HEK293 (cell line): ENCODE data around the gene COX10.

ENCODE experiments used
- CTCF ChIA-PET: fragments of 350-600 bp; formaldehyde crosslinking; extraction: SDS; loops from one replicate; lab custom pipeline; 2021; ENCODE audit warnings: antibody characterized with exemption; lab: Yijun Ruan, JAX
- POLR2A ChIA-PET: fragments of 300-600 bp; formaldehyde crosslinking; extraction: SDS; loops from one replicate; lab custom pipeline; 2020; ENCODE audit warnings: antibody characterized with exemption, inconsistent platforms; lab: Yijun Ruan, JAX
- H3K27ac ChIP-seq: fragments of 200-500 bp; sonication (Bioruptor generic); 2 replicates; pipeline ENCODE4 v1.5.1; 2014; ENCODE audit warnings: low read depth, low read length, control low read depth, inconsistent platforms; ENCODE audit errors: extremely low read depth
- H3K36me3 ChIP-seq, 2 experiments: fragments of 200-500 bp in 1 of 2; sonication (Bioruptor generic) in 1 of 2; 1 replicate in 1 of 2; 2 replicates in 1 of 2; pipeline ENCODE4 v1.5.1; 2014 to 2017; ENCODE audit warnings: inconsistent platforms in 2 of 2, low read length in 2 of 2; ENCODE audit not compliant: control insufficient read depth in 2 of 2, insufficient read depth in 1 of 2
- H3K4me1 ChIP-seq: fragments of 200-500 bp; sonication (Bioruptor generic); 2 replicates; pipeline ENCODE4 v1.5.1; 2014; ENCODE audit warnings: mild to moderate bottlenecking, low read length, inconsistent platforms; ENCODE audit not compliant: control insufficient read depth, insufficient read depth
- H3K4me3 ChIP-seq: 2 replicates; pipeline ENCODE4 v1.5.1; 2011; ENCODE audit warnings: low read depth, mild to moderate bottlenecking, control low read depth, low read length, moderate library complexity
- H3K9me3 ChIP-seq: fragments of 200-500 bp; sonication (Bioruptor generic); 2 replicates; pipeline ENCODE4 v1.5.1; 2014; ENCODE audit warnings: low read depth, low read length, inconsistent platforms; ENCODE audit not compliant: control insufficient read depth, insufficient read depth
- FEZF1 ChIP-seq: fragments of 450-650 bp; formaldehyde crosslinking; IDR thresholded peaks from 2 replicates; pipeline ENCODE4 v1.5.1; 2016; ENCODE audit warnings: missing biosample characterization, missing genetic modification characterization
- GLI2 ChIP-seq: fragments of 450-650 bp; formaldehyde crosslinking; IDR thresholded peaks from 2 replicates; pipeline ENCODE4; 2017; ENCODE audit warnings: missing biosample characterization, missing genetic modification characterization, low read depth, borderline replicate concordance
- KLF16 ChIP-seq: fragments of 450-650 bp; formaldehyde crosslinking; IDR thresholded peaks from 2 replicates; pipeline ENCODE4 v1.5.1; 2017; ENCODE audit warnings: missing biosample characterization, missing genetic modification characterization
- OSR2 ChIP-seq: fragments of 450-650 bp; formaldehyde crosslinking; IDR thresholded peaks from 2 replicates; pipeline ENCODE4 v1.5.1; 2016; ENCODE audit warnings: missing biosample characterization, missing genetic modification characterization
- PRDM1 ChIP-seq: fragments of 450-650 bp; formaldehyde crosslinking; IDR thresholded peaks from 2 replicates; pipeline ENCODE4; 2016; ENCODE audit warnings: missing biosample characterization, missing genetic modification characterization
- TCF7L2 ChIP-seq: IDR thresholded peaks from 2 replicates; pipeline ENCODE4 v1.6.1; 2011; ENCODE audit warnings: low read depth, mild to moderate bottlenecking, inconsistent platforms, low read length, moderate library complexity, borderline replicate concordance
- ZNF23 ChIP-seq: fragments of 450-650 bp; formaldehyde crosslinking; IDR thresholded peaks from 2 replicates; pipeline ENCODE4 v1.5.1; 2016; ENCODE audit warnings: missing biosample characterization, missing genetic modification characterization, borderline replicate concordance
- ZNF248 ChIP-seq: fragments of 450-650 bp; formaldehyde crosslinking; IDR thresholded peaks from 2 replicates; pipeline ENCODE4 v1.5.1; 2017; ENCODE audit warnings: missing biosample characterization, missing genetic modification characterization
- ZNF274 ChIP-seq, 2 experiments: fragments of 200-500 bp in 1 of 2; fragments of 450-650 bp in 1 of 2; sonication (Bioruptor generic) in 1 of 2; formaldehyde crosslinking in 1 of 2; IDR thresholded peaks; 2 replicates each; pipeline versions ENCODE4 v1.5.1 to v1.6.1; 2014 to 2016; ENCODE audit warnings: borderline replicate concordance in 1 of 2, inconsistent platforms in 1 of 2, low read length in 1 of 2, missing biosample characterization in 1 of 2, missing genetic modification characterization in 1 of 2
- ZNF624 ChIP-seq: fragments of 450-650 bp; formaldehyde crosslinking; IDR thresholded peaks from 2 replicates; pipeline ENCODE4 v1.5.1; 2017; ENCODE audit warnings: missing biosample characterization, missing genetic modification characterization
- ZNF670 ChIP-seq: fragments of 450-650 bp; formaldehyde crosslinking; IDR thresholded peaks from 2 replicates; pipeline ENCODE4 v1.5.1; 2016; ENCODE audit warnings: missing biosample characterization, missing genetic modification characterization, low read depth
- ZNF785 ChIP-seq: fragments of 450-650 bp; formaldehyde crosslinking; IDR thresholded peaks from 2 replicates; pipeline ENCODE4 v1.5.1; 2016; ENCODE audit warnings: missing biosample characterization, missing genetic modification characterization
- ZNF843 ChIP-seq: fragments of 450-650 bp; formaldehyde crosslinking; IDR thresholded peaks from 2 replicates; pipeline ENCODE4 v1.5.1; 2016; ENCODE audit warnings: missing biosample characterization, missing genetic modification characterization
- TF ChIP-seq, protein P1 (sequence below): IDR thresholded peaks from 2 replicates; pipeline ENCODE4 v1.6.1; 2011; ENCODE audit warnings: mild to moderate bottlenecking, low read depth, low read length, borderline replicate concordance
- TF ChIP-seq, protein P2 (sequence below): fragments of 450-650 bp; formaldehyde crosslinking; IDR thresholded peaks from 2 replicates; pipeline ENCODE4 v1.5.1; 2017; ENCODE audit warnings: missing biosample characterization, missing genetic modification characterization
- TF ChIP-seq, protein P3 (sequence below): fragments of 450-650 bp; formaldehyde crosslinking; IDR thresholded peaks from 2 replicates; pipeline ENCODE4 v1.5.1; 2016; ENCODE audit warnings: missing biosample characterization, missing genetic modification characterization, borderline replicate concordance
- TF ChIP-seq, protein P4 (sequence below): fragments of 450-650 bp; formaldehyde crosslinking; IDR thresholded peaks from 2 replicates; pipeline ENCODE4 v1.5.1; 2017; ENCODE audit warnings: missing biosample characterization, missing genetic modification characterization
- TF ChIP-seq, protein P5 (sequence below): fragments of 450-650 bp; formaldehyde crosslinking; IDR thresholded peaks from 2 replicates; pipeline ENCODE4 v1.5.1; 2017; ENCODE audit warnings: missing biosample characterization, missing genetic modification characterization
- TF ChIP-seq, protein P6 (sequence below): fragments of 450-650 bp; formaldehyde crosslinking; IDR thresholded peaks from 2 replicates; pipeline ENCODE4 v1.5.1; 2016; ENCODE audit warnings: missing biosample characterization, missing genetic modification characterization
- TF ChIP-seq, protein P7 (sequence below): fragments of 450-650 bp; formaldehyde crosslinking; IDR thresholded peaks from 2 replicates; pipeline ENCODE4 v1.5.1; 2016; ENCODE audit warnings: missing biosample characterization, missing genetic modification characterization
- TF ChIP-seq, protein P8 (sequence below): fragments of 450-650 bp; formaldehyde crosslinking; IDR thresholded peaks from 2 replicates; pipeline ENCODE4 v1.5.1; 2016; ENCODE audit warnings: missing biosample characterization, missing genetic modification characterization

Gene COX10

DNA sequence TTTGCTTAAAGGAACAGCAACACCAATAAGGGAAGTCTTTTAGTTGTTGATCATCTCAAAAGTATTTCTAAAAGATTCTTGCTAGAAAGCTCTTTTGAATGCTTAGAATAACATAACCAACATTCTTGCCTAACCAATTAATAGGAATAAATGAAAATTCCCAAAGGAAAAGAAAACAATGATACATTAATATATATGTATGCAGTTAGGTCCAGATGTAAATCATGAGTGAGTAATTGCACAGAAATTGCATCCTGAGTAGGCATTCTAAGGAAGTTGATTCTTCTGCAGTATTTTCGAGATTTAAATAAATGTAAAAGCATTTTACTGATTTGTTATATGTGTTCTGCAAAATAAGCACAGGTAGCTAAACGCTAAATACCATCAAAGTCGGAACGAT, 22.1 kb downstream of the COX10 start (continued):
- TF ChIP-seq, protein P1, sequence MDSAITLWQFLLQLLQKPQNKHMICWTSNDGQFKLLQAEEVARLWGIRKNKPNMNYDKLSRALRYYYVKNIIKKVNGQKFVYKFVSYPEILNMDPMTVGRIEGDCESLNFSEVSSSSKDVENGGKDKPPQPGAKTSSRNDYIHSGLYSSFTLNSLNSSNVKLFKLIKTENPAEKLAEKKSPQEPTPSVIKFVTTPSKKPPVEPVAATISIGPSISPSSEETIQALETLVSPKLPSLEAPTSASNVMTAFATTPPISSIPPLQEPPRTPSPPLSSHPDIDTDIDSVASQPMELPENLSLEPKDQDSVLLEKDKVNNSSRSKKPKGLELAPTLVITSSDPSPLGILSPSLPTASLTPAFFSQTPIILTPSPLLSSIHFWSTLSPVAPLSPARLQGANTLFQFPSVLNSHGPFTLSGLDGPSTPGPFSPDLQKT, result no peak
- TF ChIP-seq ZNF248 (tag by site-specific recombination), result no peak
- TF ChIP-seq, protein P2, sequence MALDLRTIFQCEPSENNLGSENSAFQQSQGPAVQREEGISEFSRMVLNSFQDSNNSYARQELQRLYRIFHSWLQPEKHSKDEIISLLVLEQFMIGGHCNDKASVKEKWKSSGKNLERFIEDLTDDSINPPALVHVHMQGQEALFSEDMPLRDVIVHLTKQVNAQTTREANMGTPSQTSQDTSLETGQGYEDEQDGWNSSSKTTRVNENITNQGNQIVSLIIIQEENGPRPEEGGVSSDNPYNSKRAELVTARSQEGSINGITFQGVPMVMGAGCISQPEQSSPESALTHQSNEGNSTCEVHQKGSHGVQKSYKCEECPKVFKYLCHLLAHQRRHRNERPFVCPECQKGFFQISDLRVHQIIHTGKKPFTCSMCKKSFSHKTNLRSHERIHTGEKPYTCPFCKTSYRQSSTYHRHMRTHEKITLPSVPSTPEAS, result no peak
- TF ChIP-seq PRDM1 (tag by site-specific recombination), result no peak
- TF ChIP-seq, protein P3, sequence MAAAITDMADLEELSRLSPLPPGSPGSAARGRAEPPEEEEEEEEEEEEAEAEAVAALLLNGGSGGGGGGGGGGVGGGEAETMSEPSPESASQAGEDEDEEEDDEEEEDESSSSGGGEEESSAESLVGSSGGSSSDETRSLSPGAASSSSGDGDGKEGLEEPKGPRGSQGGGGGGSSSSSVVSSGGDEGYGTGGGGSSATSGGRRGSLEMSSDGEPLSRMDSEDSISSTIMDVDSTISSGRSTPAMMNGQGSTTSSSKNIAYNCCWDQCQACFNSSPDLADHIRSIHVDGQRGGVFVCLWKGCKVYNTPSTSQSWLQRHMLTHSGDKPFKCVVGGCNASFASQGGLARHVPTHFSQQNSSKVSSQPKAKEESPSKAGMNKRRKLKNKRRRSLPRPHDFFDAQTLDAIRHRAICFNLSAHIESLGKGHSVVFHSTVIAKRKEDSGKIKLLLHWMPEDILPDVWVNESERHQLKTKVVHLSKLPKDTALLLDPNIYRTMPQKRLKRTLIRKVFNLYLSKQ (tag by site-specific recombination), result no peak

DNA sequence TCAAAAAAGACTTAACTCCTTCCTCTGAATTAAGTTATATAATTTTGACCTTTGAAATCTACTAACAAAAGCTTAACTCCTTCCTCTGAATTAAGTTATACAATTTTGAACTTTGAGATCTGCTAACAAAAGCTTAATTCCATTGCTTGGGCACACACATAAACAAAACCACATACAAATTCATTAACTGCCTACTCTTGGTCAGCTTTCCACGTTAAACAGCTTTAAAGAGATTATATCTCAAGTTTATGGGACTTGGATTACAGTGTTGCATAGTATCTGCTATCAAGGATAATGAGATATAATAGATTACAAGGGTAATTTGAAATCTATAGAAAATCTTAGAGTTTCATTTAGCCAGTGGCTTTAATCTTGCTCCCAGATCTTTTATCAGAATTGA, 23.5 kb downstream of the COX10 start:
- CTCF ChIA-PET, result interaction anchor here (0.7 kb wide), 1 partner anchor 122 kb away, joined by 3 read pairs; no protein-coding TSS in a partner anchor

More for the DNA sequence above, 23.5 kb downstream of the COX10 start:
- no peaks in the 10 kb centered on the region for H3K36me3 ChIP-seq
- H3K27ac ChIP-seq, result no peak overlapping the region
- peaks cover 18% of the 10 kb centered on the region for H3K4me1 ChIP-seq
- POLR2A ChIA-PET, result no interaction called here
- H3K4me3 ChIP-seq, result no peak overlapping the region
- H3K9me3 ChIP-seq, result no peaks in the 10 kb centered on the region
- TF ChIP-seq ZNF23 (tag by site-specific recombination), result no peak
- TF ChIP-seq, protein P4, sequence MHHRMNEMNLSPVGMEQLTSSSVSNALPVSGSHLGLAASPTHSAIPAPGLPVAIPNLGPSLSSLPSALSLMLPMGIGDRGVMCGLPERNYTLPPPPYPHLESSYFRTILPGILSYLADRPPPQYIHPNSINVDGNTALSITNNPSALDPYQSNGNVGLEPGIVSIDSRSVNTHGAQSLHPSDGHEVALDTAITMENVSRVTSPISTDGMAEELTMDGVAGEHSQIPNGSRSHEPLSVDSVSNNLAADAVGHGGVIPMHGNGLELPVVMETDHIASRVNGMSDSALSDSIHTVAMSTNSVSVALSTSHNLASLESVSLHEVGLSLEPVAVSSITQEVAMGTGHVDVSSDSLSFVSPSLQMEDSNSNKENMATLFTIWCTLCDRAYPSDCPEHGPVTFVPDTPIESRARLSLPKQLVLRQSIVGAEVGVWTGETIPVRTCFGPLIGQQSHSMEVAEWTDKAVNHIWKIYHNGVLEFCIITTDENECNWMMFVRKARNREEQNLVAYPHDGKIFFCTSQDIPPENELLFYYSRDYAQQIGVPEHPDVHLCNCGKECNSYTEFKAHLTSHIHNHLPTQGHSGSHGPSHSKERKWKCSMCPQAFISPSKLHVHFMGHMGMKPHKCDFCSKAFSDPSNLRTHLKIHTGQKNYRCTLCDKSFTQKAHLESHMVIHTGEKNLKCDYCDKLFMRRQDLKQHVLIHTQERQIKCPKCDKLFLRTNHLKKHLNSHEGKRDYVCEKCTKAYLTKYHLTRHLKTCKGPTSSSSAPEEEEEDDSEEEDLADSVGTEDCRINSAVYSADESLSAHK (tag by site-specific recombination), result peak; percentile 41; the same call in 1 of the 2 replicates
- TF ChIP-seq TCF7L2, result no peak
- peak; percentile 58; the same call in 1 of the 2 replicates for TF ChIP-seq FEZF1 (tag by site-specific recombination)
- TF ChIP-seq, protein P5, sequence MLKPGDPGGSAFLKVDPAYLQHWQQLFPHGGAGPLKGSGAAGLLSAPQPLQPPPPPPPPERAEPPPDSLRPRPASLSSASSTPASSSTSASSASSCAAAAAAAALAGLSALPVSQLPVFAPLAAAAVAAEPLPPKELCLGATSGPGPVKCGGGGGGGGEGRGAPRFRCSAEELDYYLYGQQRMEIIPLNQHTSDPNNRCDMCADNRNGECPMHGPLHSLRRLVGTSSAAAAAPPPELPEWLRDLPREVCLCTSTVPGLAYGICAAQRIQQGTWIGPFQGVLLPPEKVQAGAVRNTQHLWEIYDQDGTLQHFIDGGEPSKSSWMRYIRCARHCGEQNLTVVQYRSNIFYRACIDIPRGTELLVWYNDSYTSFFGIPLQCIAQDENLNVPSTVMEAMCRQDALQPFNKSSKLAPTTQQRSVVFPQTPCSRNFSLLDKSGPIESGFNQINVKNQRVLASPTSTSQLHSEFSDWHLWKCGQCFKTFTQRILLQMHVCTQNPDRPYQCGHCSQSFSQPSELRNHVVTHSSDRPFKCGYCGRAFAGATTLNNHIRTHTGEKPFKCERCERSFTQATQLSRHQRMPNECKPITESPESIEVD (tag by site-specific recombination), result peak; percentile 91
- TF ChIP-seq, protein P6, sequence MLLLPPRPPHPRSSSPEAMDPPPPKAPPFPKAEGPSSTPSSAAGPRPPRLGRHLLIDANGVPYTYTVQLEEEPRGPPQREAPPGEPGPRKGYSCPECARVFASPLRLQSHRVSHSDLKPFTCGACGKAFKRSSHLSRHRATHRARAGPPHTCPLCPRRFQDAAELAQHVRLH, result 0 out of 2 replicates have a peak, but pooled peaks have one; percentile 28
- no peak for TF ChIP-seq ZNF624 (tag by site-specific recombination)
- no peak for TF ChIP-seq ZNF670 (tag by site-specific recombination)
- TF ChIP-seq, protein P7, sequence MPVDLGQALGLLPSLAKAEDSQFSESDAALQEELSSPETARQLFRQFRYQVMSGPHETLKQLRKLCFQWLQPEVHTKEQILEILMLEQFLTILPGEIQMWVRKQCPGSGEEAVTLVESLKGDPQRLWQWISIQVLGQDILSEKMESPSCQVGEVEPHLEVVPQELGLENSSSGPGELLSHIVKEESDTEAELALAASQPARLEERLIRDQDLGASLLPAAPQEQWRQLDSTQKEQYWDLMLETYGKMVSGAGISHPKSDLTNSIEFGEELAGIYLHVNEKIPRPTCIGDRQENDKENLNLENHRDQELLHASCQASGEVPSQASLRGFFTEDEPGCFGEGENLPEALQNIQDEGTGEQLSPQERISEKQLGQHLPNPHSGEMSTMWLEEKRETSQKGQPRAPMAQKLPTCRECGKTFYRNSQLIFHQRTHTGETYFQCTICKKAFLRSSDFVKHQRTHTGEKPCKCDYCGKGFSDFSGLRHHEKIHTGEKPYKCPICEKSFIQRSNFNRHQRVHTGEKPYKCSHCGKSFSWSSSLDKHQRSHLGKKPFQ, result 0 out of 2 replicates have a peak, but pooled peaks have one; percentile 23
- no peak for TF ChIP-seq ZNF274 (IDR thresholded peaks at IDR 0.05; ENCODE audit: low read length)
- TF ChIP-seq ZNF274 (tag by site-specific recombination; IDR thresholded peaks at IDR 0.05; ENCODE audit: borderline replicate concordance), result no peak
- TF ChIP-seq GLI2 (tag by site-specific recombination), result 0 out of 2 replicates have a peak, but pooled peaks have one; percentile 20
- TF ChIP-seq ZNF843 (tag by site-specific recombination), result peak; percentile 84
- TF ChIP-seq, protein P8, sequence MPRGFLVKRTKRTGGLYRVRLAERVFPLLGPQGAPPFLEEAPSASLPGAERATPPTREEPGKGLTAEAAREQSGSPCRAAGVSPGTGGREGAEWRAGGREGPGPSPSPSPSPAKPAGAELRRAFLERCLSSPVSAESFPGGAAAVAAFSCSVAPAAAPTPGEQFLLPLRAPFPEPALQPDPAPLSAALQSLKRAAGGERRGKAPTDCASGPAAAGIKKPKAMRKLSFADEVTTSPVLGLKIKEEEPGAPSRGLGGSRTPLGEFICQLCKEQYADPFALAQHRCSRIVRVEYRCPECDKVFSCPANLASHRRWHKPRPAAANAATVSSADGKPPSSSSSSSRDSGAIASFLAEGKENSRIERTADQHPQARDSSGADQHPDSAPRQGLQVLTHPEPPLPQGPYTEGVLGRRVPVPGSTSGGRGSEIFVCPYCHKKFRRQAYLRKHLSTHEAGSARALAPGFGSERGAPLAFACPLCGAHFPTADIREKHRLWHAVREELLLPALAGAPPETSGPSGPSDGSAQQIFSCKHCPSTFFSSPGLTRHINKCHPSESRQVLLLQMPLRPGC (tag by site-specific recombination), result 0 out of 2 replicates have a peak, but pooled peaks have one; percentile 21
- no peak for TF ChIP-seq ZNF785 (tag by site-specific recombination)
- TF ChIP-seq KLF16, result no peak
- peak; percentile 69; the same call in 1 of the 2 replicates for TF ChIP-seq OSR2 (tag by site-specific recombination)
- TF ChIP-seq, all 188 proteins: peak for 9
